ENCODE data around the gene VSIG8. TPM values are rescaled to one million over a fixed set of nuclear protein-coding genes. Genes with fewer than 3 reads are reported as not detected.
"Not testable (repeated sequence)": the region's sequence is repeated elsewhere in the genome, so short reads cannot be mapped to it uniquely, and the experiment has no call there.

VSIG8 gene
- total RNA-seq, 2 donors from 2014 or later: not detected

DNA sequence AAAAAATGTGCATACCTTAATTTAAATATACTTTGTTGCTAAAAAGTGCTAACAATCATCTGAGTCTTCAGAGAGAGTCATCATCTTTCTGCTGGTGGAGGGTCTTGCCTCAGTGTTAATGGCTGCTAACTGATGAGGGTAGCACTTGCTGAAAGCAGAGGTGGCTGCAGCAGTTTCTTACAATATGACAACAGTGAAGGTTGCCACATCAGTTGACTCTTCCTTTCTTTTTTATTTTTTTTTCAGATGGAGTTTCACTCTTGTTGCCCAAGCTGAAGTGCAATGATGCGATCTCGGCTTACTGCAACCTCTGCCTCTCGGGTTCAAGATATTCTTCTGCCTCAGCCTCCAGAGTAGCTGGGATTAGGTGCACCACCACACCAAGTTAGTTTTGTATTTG is 40.1 kb upstream of the VSIG8 start:
- intact Hi-C loops (cut with DNase I): no loop called here
- TF ChIP-seq POLR2A (IDR thresholded peaks at IDR 0.05): no peak
- TF ChIP-seq, protein P1, sequence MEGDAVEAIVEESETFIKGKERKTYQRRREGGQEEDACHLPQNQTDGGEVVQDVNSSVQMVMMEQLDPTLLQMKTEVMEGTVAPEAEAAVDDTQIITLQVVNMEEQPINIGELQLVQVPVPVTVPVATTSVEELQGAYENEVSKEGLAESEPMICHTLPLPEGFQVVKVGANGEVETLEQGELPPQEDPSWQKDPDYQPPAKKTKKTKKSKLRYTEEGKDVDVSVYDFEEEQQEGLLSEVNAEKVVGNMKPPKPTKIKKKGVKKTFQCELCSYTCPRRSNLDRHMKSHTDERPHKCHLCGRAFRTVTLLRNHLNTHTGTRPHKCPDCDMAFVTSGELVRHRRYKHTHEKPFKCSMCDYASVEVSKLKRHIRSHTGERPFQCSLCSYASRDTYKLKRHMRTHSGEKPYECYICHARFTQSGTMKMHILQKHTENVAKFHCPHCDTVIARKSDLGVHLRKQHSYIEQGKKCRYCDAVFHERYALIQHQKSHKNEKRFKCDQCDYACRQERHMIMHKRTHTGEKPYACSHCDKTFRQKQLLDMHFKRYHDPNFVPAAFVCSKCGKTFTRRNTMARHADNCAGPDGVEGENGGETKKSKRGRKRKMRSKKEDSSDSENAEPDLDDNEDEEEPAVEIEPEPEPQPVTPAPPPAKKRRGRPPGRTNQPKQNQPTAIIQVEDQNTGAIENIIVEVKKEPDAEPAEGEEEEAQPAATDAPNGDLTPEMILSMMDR (IDR thresholded peaks at IDR 0.05): no peak
- ATAC-seq: no peak

DNA sequence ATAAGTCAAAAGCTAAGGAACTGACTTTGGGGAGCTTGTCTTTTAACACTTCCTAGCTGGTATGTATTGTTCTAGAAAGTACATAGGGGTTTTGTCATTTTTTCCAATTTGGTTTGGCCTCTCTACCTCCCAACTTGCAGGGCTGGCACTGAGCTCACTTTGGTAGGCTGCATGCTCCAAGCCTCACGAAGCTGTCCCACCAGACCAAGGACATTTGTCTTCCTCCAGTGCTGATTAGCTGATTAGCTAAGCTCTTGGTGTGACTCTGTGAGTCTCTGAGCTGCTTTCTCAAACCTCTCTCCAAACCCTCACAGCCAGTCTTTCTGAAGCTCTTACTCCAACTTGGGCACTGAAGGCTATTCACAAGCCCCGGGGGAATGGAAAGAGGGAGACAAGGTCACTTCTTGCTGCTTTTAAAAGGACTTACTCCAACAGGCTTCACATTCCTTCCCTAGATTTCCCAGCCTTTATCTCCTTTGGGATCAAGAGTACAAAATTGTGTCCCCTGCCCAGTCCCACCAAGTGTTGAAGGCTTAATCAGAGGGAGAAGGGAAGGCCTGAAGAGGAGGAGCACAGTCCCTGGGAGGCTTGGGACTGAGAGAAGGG is 38.4 kb upstream of the VSIG8 start:
- no peaks in the 10 kb centered on the region for H3K27me3 ChIP-seq
- TF ChIP-seq, protein P1 (IDR thresholded peaks at IDR 0.05): no peak
- TF ChIP-seq POLR2A (IDR thresholded peaks at IDR 0.05): no peak
- no peak overlapping the region for H3K4me3 ChIP-seq
- no peaks in the 10 kb centered on the region for H3K36me3 ChIP-seq (replicated peaks in 1 of 2; ENCODE audit: insufficient read depth in 1 of 2, low read depth in 2 of 2)
- ATAC-seq (no peak), DNase-seq (no peak)
- WGBS, 2 donors: 20 to 33% methylated on average over 2 of the region's 2 CpGs
- H3K9me3 ChIP-seq: no peaks in the 10 kb centered on the region
- intact Hi-C loops (cut with DNase I): no loop called here
- peaks cover 19% of the 10 kb centered on the region for H3K4me1 ChIP-seq
- H3K27ac ChIP-seq: peak overlapping the region; percentile 72 to 92 (median 86)

More for the DNA sequence above, 40.1 kb upstream of the VSIG8 start:
- peaks cover 22% of the 10 kb centered on the region for H3K4me1 ChIP-seq
- H3K27ac ChIP-seq: no peak overlapping the region
- H3K9me3 ChIP-seq: no peaks in the 10 kb centered on the region
- H3K27me3 ChIP-seq: no peaks in the 10 kb centered on the region
- DNase-seq: no peak
- no peak overlapping the region for H3K4me3 ChIP-seq
- no peaks in the 10 kb centered on the region for H3K36me3 ChIP-seq (replicated peaks in 1 of 2; ENCODE audit: insufficient read depth in 1 of 2, low read depth in 2 of 2)
- 91 to 100% methylated on average over 3 of the region's 3 CpGs for WGBS, 2 donors

DNA sequence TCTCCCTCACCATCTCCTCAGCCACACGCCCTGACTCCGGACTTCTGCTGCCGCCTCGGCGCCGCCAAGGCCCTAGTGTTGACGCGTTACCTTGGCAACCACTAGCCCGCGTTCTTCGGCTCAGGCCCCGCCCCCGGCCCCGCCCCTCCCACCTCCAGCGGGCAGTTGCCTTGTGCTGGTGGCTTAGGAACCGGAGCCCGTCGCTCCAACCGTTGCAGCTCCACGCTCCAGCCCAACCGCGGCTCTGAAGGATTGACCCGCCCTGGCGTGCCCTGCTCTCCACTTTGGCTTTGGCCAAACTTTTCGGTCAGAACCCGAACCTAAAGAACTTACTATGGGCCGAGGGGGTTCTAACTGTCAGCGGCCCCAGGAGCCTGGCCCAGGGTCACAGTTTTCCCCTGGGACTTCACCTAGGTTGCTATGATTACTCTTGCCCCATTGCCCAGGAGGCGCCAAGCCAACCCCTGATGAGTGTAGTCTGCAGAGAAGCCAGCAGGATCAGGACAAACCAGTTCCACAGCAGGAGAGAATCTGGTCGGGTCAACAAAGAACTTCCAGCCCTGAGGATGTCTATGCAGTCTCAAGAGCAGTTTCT is 37.7 kb upstream of the VSIG8 start, which contains the start of gene CFAP45:
CFAP45 (minus strand) TSS at position 80 of the 595 bp plus-strand sequence; CDS start at position 13, 67 bp downstream.
- no peak within 1 kb of the TSS for H3K4me3 ChIP-seq
- ATAC-seq (peak; percentile 96), DNase-seq (peak; percentile 94 to 96 (median 96))
- H3K4me1 ChIP-seq: peaks cover 19% of the 10 kb centered on the region
- H3K9me3 ChIP-seq: no peaks in the 10 kb centered on the region
- 1 to 7% methylated on average over 15 to 30 of the region's 30 CpGs for WGBS, 2 donors
- TF ChIP-seq, protein P1 (IDR thresholded peaks at IDR 0.05): peak in 1 of 7 experiments; percentile 15
- TF ChIP-seq POLR2A (IDR thresholded peaks at IDR 0.05): peak in 2 of 3 donors; percentile 56 to 65
- peak within 1 kb of the TSS; percentile 72 to 92 (median 86) for H3K27ac ChIP-seq
- intact Hi-C loops (cut with DNase I): no loop called here
- no peaks in the 10 kb centered on the region for H3K27me3 ChIP-seq
- no peaks in the 10 kb centered on the region for H3K36me3 ChIP-seq (replicated peaks in 1 of 2; ENCODE audit: insufficient read depth in 1 of 2, low read depth in 2 of 2)

DNA sequence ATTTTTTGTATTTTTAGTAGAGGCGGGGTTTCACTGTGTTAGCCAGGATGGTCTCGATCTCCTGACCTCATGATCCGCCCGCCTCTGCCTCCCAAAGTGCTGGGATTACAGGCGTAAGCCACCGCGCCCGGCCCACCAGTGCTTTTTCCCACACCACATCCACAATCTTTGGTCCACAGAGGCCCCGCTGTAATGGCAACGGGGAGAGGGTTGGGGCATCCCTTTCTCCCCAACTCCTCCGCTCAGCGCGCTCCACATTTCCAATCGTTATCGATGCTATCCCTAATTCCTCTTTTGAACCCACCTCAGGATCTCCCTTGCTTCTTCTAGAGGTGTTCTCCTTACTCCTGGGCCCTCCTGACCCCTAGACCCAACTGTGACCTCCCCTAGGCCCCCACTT is 37.2 kb upstream of the VSIG8 start:
- intact Hi-C loops (cut with DNase I); H3K36me3 ChIP-seq (replicated peaks in 1 of 2; ENCODE audit: insufficient read depth in 1 of 2, low read depth in 2 of 2); H3K4me3 ChIP-seq; DNase-seq; ATAC-seq; H3K27me3 ChIP-seq; H3K9me3 ChIP-seq: not testable (repeated sequence)
- Histone ChIP-seq H3K27ac (peak overlapping the region in 3 of 4 donors; percentile 86 to 92 (median 87)), H3K4me1 (peaks cover 19% of the 10 kb centered on the region)
- 82 to 84% methylated on average over 14 to 15 of the region's 15 CpGs for WGBS, 2 donors

DNA sequence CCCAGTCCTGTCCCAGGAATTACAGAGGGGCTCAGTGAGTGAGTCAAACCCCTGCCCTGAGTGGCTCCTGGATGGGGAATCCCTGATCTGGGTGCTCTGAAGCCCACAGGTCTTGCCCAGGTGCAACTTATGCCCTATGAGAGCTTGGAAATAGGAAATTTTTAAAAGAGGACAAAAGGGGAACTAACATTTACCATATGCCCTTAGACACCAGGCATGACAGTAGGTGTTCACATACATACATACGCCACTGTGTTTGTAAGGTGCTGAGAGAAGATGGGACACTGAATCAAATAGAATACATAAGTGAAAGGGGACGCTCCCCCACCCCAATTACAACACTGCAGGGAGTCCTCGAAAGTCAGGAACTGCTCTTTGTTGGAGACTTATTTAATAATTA is 36.1 kb upstream of the VSIG8 start:
- peaks cover 19% of the 10 kb centered on the region for H3K4me1 ChIP-seq
- no peak for TF ChIP-seq POLR2A (IDR thresholded peaks at IDR 0.05)
- TF ChIP-seq, protein P1 (IDR thresholded peaks at IDR 0.05): no peak
- intact Hi-C loops (cut with DNase I): no loop called here
- DNase-seq (no peak), ATAC-seq (no peak)
- 71 to 83% methylated on average over 3 of the region's 3 CpGs for whole genome bisulfite sequencing, 2 donors
- H3K9me3 ChIP-seq: no peaks in the 10 kb centered on the region
- no peaks in the 10 kb centered on the region for H3K36me3 ChIP-seq (replicated peaks in 1 of 2; ENCODE audit: insufficient read depth in 1 of 2, low read depth in 2 of 2)
- no peaks in the 10 kb centered on the region for H3K27me3 ChIP-seq
- no peak overlapping the region for H3K27ac ChIP-seq
- H3K4me3 ChIP-seq: no peak overlapping the region
